OCI-LY7 (cell line): Measurements from ENCODE around the gene TMEM208. TPM values are rescaled to one million over a fixed set of nuclear protein-coding genes. Genes with fewer than 3 reads are reported as not detected.

Experiments
- BruUV-seq: library from RNA; stranded (reverse); fragments of 400-500 nt; replicated peaks from 2 replicates; lab custom pipeline; 2021; lab: Mats Ljungman, UMichigan
- CTCF ChIA-PET: fragments of 300-600 bp; sonication (Branson Sonifier 250); formaldehyde crosslinking; loops from one replicate; lab custom pipeline; 2022; ENCODE audit warnings: antibody characterized with exemption; ENCODE audit not compliant: unreplicated experiment; lab: Charles Lee
- POLR2A ChIA-PET: fragments of 300-600 bp; sonication (Branson Sonifier 250); formaldehyde crosslinking; loops from one replicate; lab custom pipeline; 2022; ENCODE audit warnings: antibody characterized with exemption; lab: Charles Lee
- DNase-seq: peaks from one replicate; pipeline ENCODE4 v3.0.0-alpha.2; 2015; ENCODE audit warnings: low spot score
- H2AFZ ChIP-seq: fragments of 200-600 bp; sonication (generic), shearing (Covaris generic); 2 replicates; pipeline ENCODE4 v1.6.1; 2014; ENCODE audit warnings: mild to moderate bottlenecking, antibody characterized with exemption, low read length, moderate library complexity
- H3K27ac ChIP-seq: fragments of 200-600 bp; sonication (generic); 2 replicates; pipeline ENCODE4 v1.5.1; 2014; ENCODE audit warnings: mixed run types, low read depth, mild to moderate bottlenecking, moderate library complexity, low read length, inconsistent platforms; ENCODE audit not compliant: poor library complexity, severe bottlenecking
- H3K36me3 ChIP-seq: fragments of 200-600 bp; sonication (generic); 2 replicates; pipeline ENCODE4 v1.6.1; 2014; ENCODE audit warnings: mild to moderate bottlenecking, antibody characterized with exemption, low read length, moderate library complexity, mixed read lengths; ENCODE audit not compliant: insufficient read depth
- H3K4me1 ChIP-seq: fragments of 200-600 bp; sonication (generic); 2 replicates; pipeline ENCODE4 v1.5.1; 2014; ENCODE audit warnings: mild to moderate bottlenecking, low read length; ENCODE audit not compliant: insufficient read depth, poor library complexity, severe bottlenecking
- H3K4me2 ChIP-seq: fragments of 200-600 bp; sonication (generic); 2 replicates; pipeline ENCODE4 v1.6.1; 2014; ENCODE audit warnings: mild to moderate bottlenecking, low read length
- H3K4me3 ChIP-seq: fragments of 200-600 bp; sonication (generic); 2 replicates; pipeline ENCODE4 v1.5.1; 2014; ENCODE audit warnings: mild to moderate bottlenecking, low read depth, low read length; ENCODE audit not compliant: poor library complexity, severe bottlenecking
- H3K79me2 ChIP-seq: fragments of 200-600 bp; sonication (generic); 2 replicates; pipeline ENCODE4 v1.6.1; 2016; ENCODE audit warnings: low read depth, mild to moderate bottlenecking, low read length, moderate library complexity, mixed read lengths; ENCODE audit not compliant: insufficient read depth
- H3K9me2 ChIP-seq: fragments of 200-600 bp; sonication (generic); 2 replicates; pipeline ENCODE4 v1.6.1; 2016; ENCODE audit warnings: mild to moderate bottlenecking, low read length, mixed read lengths; ENCODE audit not compliant: insufficient read depth
- H3K9me3 ChIP-seq: fragments of 200-600 bp; sonication (generic); 2 replicates; pipeline ENCODE4 v1.6.1; 2014; ENCODE audit warnings: mild to moderate bottlenecking, mixed run types, low read length, mixed read lengths
- H4K20me1 ChIP-seq: fragments of 200-600 bp; sonication (generic); 2 replicates; pipeline ENCODE4 v1.6.1; 2014; ENCODE audit warnings: mild to moderate bottlenecking, antibody characterized with exemption, low read length, moderate library complexity, mixed read lengths; ENCODE audit not compliant: insufficient read depth
- CTCF ChIP-seq: fragments of 200-600 bp; sonication (generic); conservative IDR thresholded peaks from 2 replicates; pipeline ENCODE4 v1.5.1; 2014; ENCODE audit warnings: mild to moderate bottlenecking, antibody characterized with exemption, low read length, moderate library complexity, mixed read lengths
- EZH2phosphoT487 ChIP-seq: fragments of 200-600 bp; sonication (generic); IDR thresholded peaks from 2 replicates; pipeline ENCODE4 v1.6.1; 2018; ENCODE audit warnings: low read depth, borderline replicate concordance, mild to moderate bottlenecking, mixed run types, antibody characterized with exemption, low read length, moderate library complexity, mixed read lengths
- intact Hi-C: fragments of 100-400 bp; cut with micrococcal nuclease; formaldehyde crosslinking; loops from one replicate; pipeline ENCODE4 v1.10.0; 2022; ENCODE audit not compliant: unreplicated experiment
- total RNA-seq, 2 experiments: library from RNA; depleted of rRNA in 1 of 2; stranded (reverse); fragments of >200 nt in 1 of 2; shearing (Covaris generic) in 1 of 2; gene quantifications; 2 replicates each; pipeline ENCODE4 v1.2.3, GENCODE V29; 2014 to 2022

The TMEM208 gene
- total RNA-seq, 2 experiments from 2014 or later: 19.9 to 26.4 TPM

GRCh38 chr16:67196881-67197280 lies 30.0 kb upstream of the TMEM208 start:
- no peak overlapping the region for H3K4me2 ChIP-seq
- peaks cover 22% of the 10 kb centered on the region for H3K79me2 ChIP-seq
- peaks cover 13% of the 10 kb centered on the region for H3K4me1 ChIP-seq
- H3K4me3 ChIP-seq: no peak overlapping the region
- TF ChIP-seq EZH2phosphoT487 (no peak), CTCF (no peak)
- no peak for DNase-seq
- H2AFZ ChIP-seq: no peak overlapping the region
- intact Hi-C loops: no loop called here
- no peak overlapping the region for H3K27ac ChIP-seq
- ChIA-PET POLR2A (interaction anchor here (0.6 kb wide), 1 partner anchor 35 kb away, joined by 12 read pairs; no protein-coding TSS in a partner anchor), CTCF (interaction anchor here (0.5 kb wide), 1 partner anchor 223 kb away, joined by 7 read pairs; no protein-coding TSS in a partner anchor)
- BruUV-seq: no TSS peak
- peaks cover 93% of the 10 kb centered on the region for H3K36me3 ChIP-seq
- H4K20me1 ChIP-seq: peaks cover 9% of the 10 kb centered on the region; the same call in 1 of the 2 replicates
- no peaks in the 10 kb centered on the region for H3K9me2 ChIP-seq
- H3K9me3 ChIP-seq: no peaks in the 10 kb centered on the region

- Histone ChIP-seq H3K27ac (no peak overlapping the region), H3K4me1 (peaks cover 13% of the 10 kb centered on the region), H3K79me2 (peaks cover 15% of the 10 kb centered on the region), H2AFZ (no peak overlapping the region), H3K36me3 (peaks cover 95% of the 10 kb centered on the region), H3K9me3 (no peaks in the 10 kb centered on the region), H3K4me2 (no peak overlapping the region), H4K20me1 (peaks cover 9% of the 10 kb centered on the region; the same call in 1 of the 2 replicates), H3K9me2 (no peaks in the 10 kb centered on the region), H3K4me3 (no peak overlapping the region)
- DNase-seq: no peak
- CTCF ChIA-PET: interaction anchor here (0.6 kb wide), 1 partner anchor 50 kb away, joined by 3 read pairs; the partner anchor contains the start of gene FHOD1
- intact Hi-C loops: no loop called here
- BruUV-seq: no TSS peak
- TF ChIP-seq EZH2phosphoT487 (no peak), CTCF (no peak)
- POLR2A ChIA-PET: interaction anchor here (0.6 kb wide), 2 partner anchors 234 to 317 kb away, joined by 4 to 11 read pairs; no protein-coding TSS in a partner anchor
Observed at GRCh38 chr16:67197704-67198103, 29.2 kb upstream of the TMEM208 start.

GRCh38 chr16:67198238-67198734 lies 28.6 kb upstream of the TMEM208 start:
- H4K20me1 ChIP-seq: peaks cover 6% of the 10 kb centered on the region; the same call in 1 of the 2 replicates
- BruUV-seq: TSS peak; percentile 74
- DNase-seq: peak; percentile 35
- ChIA-PET POLR2A (interaction anchor here (0.6 kb wide), 2 partner anchors 234 to 317 kb away, joined by 4 to 11 read pairs; no protein-coding TSS in a partner anchor), CTCF (no interaction called here)
- H3K9me2 ChIP-seq: no peaks in the 10 kb centered on the region
- intact Hi-C loops: no loop called here
- TF ChIP-seq CTCF: peak; percentile 82
- no peak for TF ChIP-seq EZH2phosphoT487
- no peak overlapping the region for H3K4me2 ChIP-seq
- H3K36me3 ChIP-seq: peaks cover 96% of the 10 kb centered on the region
- no peaks in the 10 kb centered on the region for H3K9me3 ChIP-seq
- H3K4me1 ChIP-seq: peaks cover 9% of the 10 kb centered on the region
- H3K4me3 ChIP-seq: no peak overlapping the region
- H2AFZ ChIP-seq: no peak overlapping the region
- H3K27ac ChIP-seq: no peak overlapping the region
- peaks cover 9% of the 10 kb centered on the region for H3K79me2 ChIP-seq
